Ascending aorta (tissue), 2 donors: ENCODE results near the gene GNA15. TPM values are rescaled to one million over a fixed set of nuclear protein-coding genes. Genes with fewer than 3 reads are reported as not detected.

Experiments
- DNase-seq, 2 donors: peaks; one replicate each; pipeline ENCODE4 v3.0.0-alpha.2; 2019; ENCODE audit warnings: low spot score in 2 of 2
- H3K27ac ChIP-seq, 2 donors: fragments of 200-600 bp; sonication (generic); one replicate each; pipeline ENCODE4 v1.5.1; 2016 to 2017; ENCODE audit warnings: mild to moderate bottlenecking in 1 of 2
- H3K27me3 ChIP-seq: fragments of 200-600 bp; sonication (generic); one replicate; pipeline ENCODE4 v1.5.1; 2017
- H3K36me3 ChIP-seq, 2 donors: fragments of 200-600 bp; sonication (generic); one replicate each; pipeline ENCODE4 v1.5.1; 2016
- H3K4me1 ChIP-seq, 2 donors: fragments of 200-600 bp; sonication (generic); one replicate each; pipeline ENCODE4 v1.5.1; 2016 to 2017; ENCODE audit warnings: mild to moderate bottlenecking in 1 of 2
- H3K4me3 ChIP-seq, 2 donors: fragments of 200-600 bp; sonication (generic); one replicate each; pipeline ENCODE4 v1.5.1; 2016 to 2017; ENCODE audit warnings: mild to moderate bottlenecking in 1 of 2
- H3K9me3 ChIP-seq, 2 donors: fragments of 200-600 bp; sonication (generic); one replicate each; pipeline ENCODE4 v1.5.1; 2016
- CTCF ChIP-seq, 3 experiments: fragments of 200-600 bp in 2 of 3; fragments of 450-650 bp in 1 of 3; sonication (generic) in 2 of 3; IDR thresholded peaks; one replicate each; pipeline ENCODE4 v1.5.1; 2016 to 2019; ENCODE audit warnings: antibody characterized with exemption in 3 of 3, mild to moderate bottlenecking in 1 of 3, moderate library complexity in 1 of 3
- intact Hi-C: fragments of 100-400 bp; cut with DNase I; formaldehyde crosslinking; loops from one replicate; pipeline ENCODE4 v1.15.1; 2023
- total RNA-seq: library from RNA; depleted of rRNA; stranded (reverse); fragments of >200 nt; gene quantifications from one replicate; pipeline ENCODE4 v1.1.0, GENCODE V29; 2016

GNA15 gene
- total RNA-seq, 1 donor from 2014 or later = 7.1 TPM

GRCh38 chr19:3206216-3206953 is 70.6 kb downstream of the GNA15 start:
- H3K4me1 ChIP-seq = no peaks in the 10 kb centered on the region
- no peaks in the 10 kb centered on the region for H3K27me3 ChIP-seq
- no peak for DNase-seq
- no peak overlapping the region for H3K4me3 ChIP-seq
- peaks cover 40 to 56% of the 10 kb centered on the region in 2 donors for H3K36me3 ChIP-seq
- H3K27ac ChIP-seq = no peak overlapping the region
- no peak for TF ChIP-seq CTCF (IDR thresholded peaks at IDR 0.05)
- intact Hi-C loops = no loop called here
- no peaks in the 10 kb centered on the region for H3K9me3 ChIP-seq

- TF ChIP-seq CTCF (IDR thresholded peaks at IDR 0.05) = no peak
- H3K4me3 ChIP-seq = no peak overlapping the region
- H3K27me3 ChIP-seq = no peaks in the 10 kb centered on the region
- no peak for DNase-seq
- no peak overlapping the region for H3K27ac ChIP-seq
- intact Hi-C loops = no loop called here
- H3K9me3 ChIP-seq = no peaks in the 10 kb centered on the region
- no peaks in the 10 kb centered on the region for H3K4me1 ChIP-seq
- H3K36me3 ChIP-seq = peaks cover 40 to 51% of the 10 kb centered on the region in 2 donors
Measured at GRCh38 chr19:3207461-3208242, 71.8 kb downstream of the GNA15 start.

- H3K27me3 ChIP-seq = no peaks in the 10 kb centered on the region
- no peaks in the 10 kb centered on the region for H3K9me3 ChIP-seq
- no peaks in the 10 kb centered on the region for H3K4me1 ChIP-seq
- intact Hi-C loops = no loop called here
- no peak overlapping the region for H3K4me3 ChIP-seq
- DNase-seq = no peak
- peaks cover 38 to 50% of the 10 kb centered on the region in 2 donors for H3K36me3 ChIP-seq
- no peak overlapping the region for H3K27ac ChIP-seq
- TF ChIP-seq CTCF (IDR thresholded peaks at IDR 0.05) = no peak
Measured at GRCh38 chr19:3208317-3209207, 72.7 kb downstream of the GNA15 start.

- no peaks in the 10 kb centered on the region for H3K9me3 ChIP-seq
- H3K27ac ChIP-seq = no peak overlapping the region
- no peaks in the 10 kb centered on the region for H3K4me1 ChIP-seq
- H3K36me3 ChIP-seq = peaks cover 20 to 31% of the 10 kb centered on the region in 2 donors
- TF ChIP-seq CTCF (IDR thresholded peaks at IDR 0.05) = peak in 2 of 3 experiments; percentile 32 to 58
- intact Hi-C loops = no loop called here
- H3K27me3 ChIP-seq = no peaks in the 10 kb centered on the region
- no peak overlapping the region for H3K4me3 ChIP-seq
- DNase-seq = peak in 1 of 2 donors; percentile 72
Measured at GRCh38 chr19:3210347-3211017, 74.6 kb downstream of the GNA15 start.

- Histone ChIP-seq H3K27ac (no peak overlapping the region), H3K27me3 (no peaks in the 10 kb centered on the region), H3K36me3 (peaks cover 15 to 23% of the 10 kb centered on the region in 2 donors), H3K9me3 (no peaks in the 10 kb centered on the region), H3K4me1 (no peaks in the 10 kb centered on the region), H3K4me3 (no peak overlapping the region)
- intact Hi-C loops = no loop called here
- TF ChIP-seq CTCF (IDR thresholded peaks at IDR 0.05) = no peak
- DNase-seq = no peak
Measured at GRCh38 chr19:3211191-3211590, 75.4 kb downstream of the GNA15 start.
